ENCODE data around the gene FCGR3A.

GRCh38 chr1:161502181-161502580 is 47.4 kb downstream of the FCGR3A start:
- TF ChIP-seq CTCF (IDR thresholded peaks at IDR 0.05) (no peak), EZH2phosphoT487 (IDR thresholded peaks at IDR 0.05) (no peak), EZH2 (IDR thresholded peaks at IDR 0.05) (no peak)

Data from neural progenitor cell (in vitro differentiated cells).